Astrocyte (in vitro differentiated cells and primary cell): ENCODE results near the gene SLC27A2. TPM values are rescaled to one million over a fixed set of nuclear protein-coding genes. Genes with fewer than 3 reads are reported as not detected.

ENCODE experiments used
- DNase-seq: peaks from one replicate; pipeline ENCODE4 v3.0.0-alpha.2; 2010; ENCODE audit warnings: low read depth
- FAIRE-seq: peaks from 2 replicates; lab custom pipeline; 2011; peaks lifted over from hg19 to GRCh38; lab: Jason Lieb, UNC
- H2AFZ ChIP-seq: 2 replicates; pipeline ENCODE4 v1.6.0; 2012; ENCODE audit warnings: low read depth, low read length, inconsistent platforms
- H3K27ac ChIP-seq: 2 replicates; pipeline ENCODE4 v1.5.1; 2011; ENCODE audit warnings: low read depth, low read length, inconsistent platforms
- H3K27me3 ChIP-seq: 2 replicates; pipeline ENCODE4 v1.6.0; 2011; ENCODE audit warnings: low read length, inconsistent platforms; ENCODE audit not compliant: insufficient read depth
- H3K36me3 ChIP-seq: 2 replicates; pipeline ENCODE4 v1.5.1; 2011; ENCODE audit warnings: low read length, inconsistent platforms; ENCODE audit not compliant: insufficient read depth
- H3K4me1 ChIP-seq: 2 replicates; pipeline ENCODE4 v1.5.1; 2011; ENCODE audit warnings: low read length, inconsistent platforms; ENCODE audit not compliant: insufficient read depth
- H3K4me2 ChIP-seq: 2 replicates; pipeline ENCODE4 v1.6.0; 2012; ENCODE audit warnings: low read length, inconsistent platforms
- H3K4me3 ChIP-seq: 2 replicates; pipeline ENCODE4 v1.5.1; 2011; ENCODE audit warnings: low read depth, mild to moderate bottlenecking, low read length, inconsistent platforms; ENCODE audit not compliant: insufficient read depth
- H3K79me2 ChIP-seq: 2 replicates; pipeline ENCODE4 v1.6.0; 2012; ENCODE audit warnings: mild to moderate bottlenecking, low read length, inconsistent platforms; ENCODE audit not compliant: insufficient read depth
- H3K9ac ChIP-seq: 2 replicates; pipeline ENCODE4 v1.6.0; 2012; ENCODE audit warnings: mild to moderate bottlenecking, low read length, inconsistent platforms
- H3K9me3 ChIP-seq: 2 replicates; pipeline ENCODE4 v1.5.1; 2012; ENCODE audit warnings: low read depth, mild to moderate bottlenecking, low read length, inconsistent platforms; ENCODE audit not compliant: insufficient read depth
- H4K20me1 ChIP-seq: 2 replicates; pipeline ENCODE4 v1.6.0; 2012; ENCODE audit warnings: low read length, inconsistent platforms; ENCODE audit not compliant: insufficient read depth
- H3K27ac Mint-ChIP-seq: one replicate; pipeline ENCODE4 v1.8.0; 2021; ENCODE audit warnings: mild to moderate bottlenecking, mixed read lengths; ENCODE audit not compliant: unreplicated experiment
- H3K27me3 Mint-ChIP-seq: one replicate; pipeline ENCODE4 v1.8.0; 2021; ENCODE audit warnings: low read depth, mixed read lengths; ENCODE audit not compliant: unreplicated experiment
- H3K36me3 Mint-ChIP-seq: one replicate; pipeline ENCODE4 v1.8.0; 2021; ENCODE audit warnings: low read depth, mixed read lengths; ENCODE audit not compliant: unreplicated experiment
- H3K4me1 Mint-ChIP-seq: one replicate; pipeline ENCODE4 v1.8.0; 2021; ENCODE audit warnings: low read depth, mixed read lengths; ENCODE audit not compliant: unreplicated experiment
- H3K4me3 Mint-ChIP-seq: one replicate; pipeline ENCODE4 v1.8.0; 2021; ENCODE audit warnings: mild to moderate bottlenecking, moderate library complexity, mixed read lengths; ENCODE audit not compliant: unreplicated experiment
- H3K9me3 Mint-ChIP-seq: one replicate; pipeline ENCODE4 v1.8.0; 2021; ENCODE audit warnings: mild to moderate bottlenecking, mixed read lengths; ENCODE audit not compliant: unreplicated experiment
- CTCF ChIP-seq: IDR thresholded peaks from 2 replicates; pipeline ENCODE4 v1.5.1; 2011; ENCODE audit warnings: low read depth, mild to moderate bottlenecking, inconsistent platforms, low read length, moderate library complexity; ENCODE audit not compliant: insufficient read depth
- EZH2 ChIP-seq: IDR thresholded peaks from 2 replicates; pipeline ENCODE4 v1.6.1; 2012; ENCODE audit warnings: mild to moderate bottlenecking, low read length, inconsistent platforms; ENCODE audit not compliant: insufficient read depth
- total RNA-seq: library from RNA; stranded (reverse); gene quantifications from 2 replicates; pipeline ENCODE4 v1.2.1, GENCODE V29; 2021

The SLC27A2 gene
- total RNA-seq, 1 donor from 2014 or later, result 0.82 TPM

- Histone ChIP-seq H3K79me2 (no peaks in the 10 kb centered on the region), H4K20me1 (no peaks in the 10 kb centered on the region), H3K9ac (no peak overlapping the region), H3K4me1 (no peaks in the 10 kb centered on the region), H3K27ac (no peak overlapping the region), H3K4me3 (no peak overlapping the region), H3K36me3 (peaks cover 6% of the 10 kb centered on the region), H3K27me3 (no peaks in the 10 kb centered on the region), H3K4me2 (no peak overlapping the region), H2AFZ (no peak overlapping the region), H3K9me3 (no peaks in the 10 kb centered on the region)
- H3K4me3 Mint-ChIP-seq, result no peak overlapping the region
- FAIRE-seq (no peak), DNase-seq (no peak)
- H3K27ac Mint-ChIP-seq, result no peak overlapping the region
- no peaks in the 10 kb centered on the region for H3K27me3 Mint-ChIP-seq
- H3K9me3 Mint-ChIP-seq, result no peaks in the 10 kb centered on the region
- no peaks in the 10 kb centered on the region for H3K4me1 Mint-ChIP-seq
- TF ChIP-seq EZH2 (no peak), CTCF (no peak)
- H3K36me3 Mint-ChIP-seq, result no peaks in the 10 kb centered on the region
These were observed 96.5 kb downstream of the SLC27A2 start for GRCh38 chr15:50278496-50278895.

- H2AFZ ChIP-seq, result no peak overlapping the region
- Mint-ChIP-seq H3K36me3 (no peaks in the 10 kb centered on the region), H3K27ac (no peak overlapping the region), H3K27me3 (no peaks in the 10 kb centered on the region), H3K4me1 (no peaks in the 10 kb centered on the region), H3K4me3 (no peak overlapping the region), H3K9me3 (no peaks in the 10 kb centered on the region)
- H3K36me3 ChIP-seq, result peaks cover 6% of the 10 kb centered on the region
- no peaks in the 10 kb centered on the region for H3K4me1 ChIP-seq
- no peak for TF ChIP-seq EZH2
- no peak for TF ChIP-seq CTCF
- no peaks in the 10 kb centered on the region for H3K79me2 ChIP-seq
- FAIRE-seq (no peak), DNase-seq (peak; percentile 26)
- H3K9me3 ChIP-seq, result no peaks in the 10 kb centered on the region
- H3K4me3 ChIP-seq, result no peak overlapping the region
- H3K27ac ChIP-seq, result no peak overlapping the region
- no peak overlapping the region for H3K4me2 ChIP-seq
- no peak overlapping the region for H3K9ac ChIP-seq
- no peaks in the 10 kb centered on the region for H4K20me1 ChIP-seq
- no peaks in the 10 kb centered on the region for H3K27me3 ChIP-seq
These were observed 98.3 kb downstream of the SLC27A2 start for GRCh38 chr15:50280271-50280670.

GRCh38 chr15:50281427-50281826 is 99.4 kb downstream of the SLC27A2 start:
- Histone ChIP-seq H3K4me3 (no peak overlapping the region), H3K4me1 (no peaks in the 10 kb centered on the region), H3K27ac (no peak overlapping the region), H3K79me2 (no peaks in the 10 kb centered on the region), H3K9ac (no peak overlapping the region), H3K4me2 (no peak overlapping the region), H3K36me3 (peaks cover 11% of the 10 kb centered on the region), H2AFZ (no peak overlapping the region), H3K9me3 (no peaks in the 10 kb centered on the region), H4K20me1 (no peaks in the 10 kb centered on the region), H3K27me3 (no peaks in the 10 kb centered on the region)
- H3K36me3 Mint-ChIP-seq, result no peaks in the 10 kb centered on the region
- no peaks in the 10 kb centered on the region for H3K4me1 Mint-ChIP-seq
- H3K9me3 Mint-ChIP-seq, result no peaks in the 10 kb centered on the region
- H3K4me3 Mint-ChIP-seq, result no peak overlapping the region
- DNase-seq (no peak), FAIRE-seq (no peak)
- TF ChIP-seq CTCF (no peak), EZH2 (no peak)
- H3K27ac Mint-ChIP-seq, result no peak overlapping the region
- H3K27me3 Mint-ChIP-seq, result no peaks in the 10 kb centered on the region

Other genes with a start within 250 kb of the SLC27A2 start
- gene ATP8B4, start 63.0 kb upstream of the SLC27A2 start, total RNA-seq, result 0.23 and 0.31 TPM in 2 replicates
- not detected in 2 replicates for gene HDC, start 83.5 kb downstream of the SLC27A2 start, total RNA-seq
- 33.5 and 35.7 TPM in 2 replicates for gene GABPB1, start 173.0 kb downstream of the SLC27A2 start, total RNA-seq
- 54.5 and 65.9 TPM in 2 replicates for gene USP8, start 242.2 kb downstream of the SLC27A2 start, total RNA-seq